RPMI7951 (cell line): ENCODE data around the gene MAPK11. TPM values are rescaled to one million over a fixed set of nuclear protein-coding genes. Genes with fewer than 3 reads are reported as not detected.

Source experiments
- DNase-seq: peaks from one replicate; pipeline ENCODE4 v3.0.0-alpha.2; 2012; ENCODE audit warnings: low read depth
- total RNA-seq: library from RNA; depleted of rRNA; stranded (reverse); fragments of >200 nt; shearing (Covaris generic); gene quantifications from 2 replicates; pipeline ENCODE4 v1.2.3, GENCODE V29; 2014

Gene MAPK11
- total RNA-seq, 1 experiment from 2014 or later = 1.8 TPM

- no peak for DNase-seq
Measured at GRCh38 chr22:50307890-50308596, 37.9 kb upstream of the MAPK11 start.

GRCh38 chr22:50306753-50307749 is 36.9 kb upstream of the MAPK11 start, which contains the start of gene PLXNB2:
Gene PLXNB2 (minus strand): TSS chr22:50307646. CDS start chr22:50290584, 17,062 bp downstream.
- peak; percentile 77 for DNase-seq

- DNase-seq = peak; percentile 92
Measured at GRCh38 chr22:50305923-50306566, 35.9 kb upstream of the MAPK11 start.

- no peak for DNase-seq
Measured at GRCh38 chr22:50305393-50305922, 35.3 kb upstream of the MAPK11 start.

- no peak for DNase-seq
Measured at GRCh38 chr22:50304528-50305392, 34.6 kb upstream of the MAPK11 start.

GRCh38 chr22:50303848-50304527 is 33.8 kb upstream of the MAPK11 start:
- no peak for DNase-seq

GRCh38 chr22:50303515-50303847 is 33.3 kb upstream of the MAPK11 start:
- no peak for DNase-seq

GRCh38 chr22:50302564-50302963 is 32.4 kb upstream of the MAPK11 start:
- no peak for DNase-seq

GRCh38 chr22:50302041-50302541 is 31.9 kb upstream of the MAPK11 start:
- DNase-seq = no peak

- no peak for DNase-seq
Measured at GRCh38 chr22:50301581-50301991, 31.4 kb upstream of the MAPK11 start.

- no peak for DNase-seq
Measured at GRCh38 chr22:50300620-50301257, 30.6 kb upstream of the MAPK11 start.

GRCh38 chr22:50299785-50300619 is 29.8 kb upstream of the MAPK11 start:
- no peak for DNase-seq

GRCh38 chr22:50298937-50299784 is 29.0 kb upstream of the MAPK11 start:
- no peak for DNase-seq

GRCh38 chr22:50298266-50298637 is 28.1 kb upstream of the MAPK11 start:
- DNase-seq = no peak

GRCh38 chr22:50297510-50298265 is 27.5 kb upstream of the MAPK11 start:
- DNase-seq = no peak

- no peak for DNase-seq
Measured at GRCh38 chr22:50296658-50297490, 26.7 kb upstream of the MAPK11 start.
